ENCODE measurements around the gene COG5. TPM values are rescaled to one million over a fixed set of nuclear protein-coding genes. Genes with fewer than 3 reads are reported as not detected.
"Not testable (repeated sequence)": the region's sequence is repeated elsewhere in the genome, so short reads cannot be mapped to it uniquely, and the experiment has no call there.

Gene COG5
- total RNA-seq, 6 experiments from 2014 or later: 13.9 to 21.3 (median 15.5) TPM

DNA sequence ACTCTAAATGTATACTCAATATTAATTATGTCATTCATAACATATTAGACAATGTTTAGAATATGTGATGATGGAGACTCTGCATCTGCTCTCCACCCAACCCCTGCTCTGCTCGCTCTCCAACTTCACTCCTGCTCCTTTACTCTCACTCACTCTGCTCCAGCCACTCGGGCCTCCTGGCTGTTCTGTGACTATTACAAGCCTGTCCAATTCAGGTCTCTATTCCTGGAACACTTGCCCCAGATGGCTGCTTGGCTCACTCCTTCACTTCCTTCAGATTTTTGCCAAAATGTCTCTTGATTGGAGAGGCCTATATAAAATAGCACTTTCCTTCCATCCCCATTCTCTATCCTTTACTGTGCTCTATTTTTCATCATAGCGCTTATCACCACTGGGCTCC is 310.1 kb downstream of the COG5 start:
- 90% methylated on average over 3 of the region's 3 CpGs for WGBS (ENCODE audit: insufficient coverage, low coverage, low lambda C conversion rate, missing lambda C conversion rate)
- H3K4me3 ChIP-seq: no peak overlapping the region
- no peaks in the 10 kb centered on the region for H3K9me3 ChIP-seq
- no peaks in the 10 kb centered on the region for H3K36me3 ChIP-seq
- H3K27me3 ChIP-seq: no peaks in the 10 kb centered on the region
- ATAC-seq (no peak), DNase-seq (no peak)
- TF ChIP-seq, protein P1, sequence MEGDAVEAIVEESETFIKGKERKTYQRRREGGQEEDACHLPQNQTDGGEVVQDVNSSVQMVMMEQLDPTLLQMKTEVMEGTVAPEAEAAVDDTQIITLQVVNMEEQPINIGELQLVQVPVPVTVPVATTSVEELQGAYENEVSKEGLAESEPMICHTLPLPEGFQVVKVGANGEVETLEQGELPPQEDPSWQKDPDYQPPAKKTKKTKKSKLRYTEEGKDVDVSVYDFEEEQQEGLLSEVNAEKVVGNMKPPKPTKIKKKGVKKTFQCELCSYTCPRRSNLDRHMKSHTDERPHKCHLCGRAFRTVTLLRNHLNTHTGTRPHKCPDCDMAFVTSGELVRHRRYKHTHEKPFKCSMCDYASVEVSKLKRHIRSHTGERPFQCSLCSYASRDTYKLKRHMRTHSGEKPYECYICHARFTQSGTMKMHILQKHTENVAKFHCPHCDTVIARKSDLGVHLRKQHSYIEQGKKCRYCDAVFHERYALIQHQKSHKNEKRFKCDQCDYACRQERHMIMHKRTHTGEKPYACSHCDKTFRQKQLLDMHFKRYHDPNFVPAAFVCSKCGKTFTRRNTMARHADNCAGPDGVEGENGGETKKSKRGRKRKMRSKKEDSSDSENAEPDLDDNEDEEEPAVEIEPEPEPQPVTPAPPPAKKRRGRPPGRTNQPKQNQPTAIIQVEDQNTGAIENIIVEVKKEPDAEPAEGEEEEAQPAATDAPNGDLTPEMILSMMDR (IDR thresholded peaks at IDR 0.05): no peak
- TF ChIP-seq POLR2A (IDR thresholded peaks at IDR 0.05): no peak
- intact Hi-C loops (cut with DNase I): no loop called here
- no peaks in the 10 kb centered on the region for H3K4me1 ChIP-seq
- H3K27ac ChIP-seq: no peak overlapping the region

DNA sequence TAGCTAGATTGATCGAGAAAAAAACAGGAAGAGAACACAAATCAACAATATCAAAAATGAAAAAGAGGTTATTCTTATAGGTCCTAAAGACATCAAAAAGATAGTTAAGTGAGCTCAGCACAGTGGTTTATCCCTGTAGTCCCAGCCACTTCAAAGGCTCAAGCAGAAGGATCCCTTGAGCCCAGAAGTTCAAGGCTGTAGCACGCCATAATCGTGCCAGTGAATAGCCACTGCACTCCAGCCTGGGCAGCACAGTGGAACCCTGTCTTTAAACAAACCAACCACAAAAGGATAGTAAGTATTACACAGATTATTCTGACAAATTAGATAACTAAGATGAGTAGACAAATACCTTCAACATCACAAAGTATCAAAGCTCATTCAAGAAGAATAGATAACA is 311.8 kb downstream of the COG5 start:
- Histone ChIP-seq H3K27ac (no peak overlapping the region), H3K9me3 (no peaks in the 10 kb centered on the region), H3K4me1 (no peaks in the 10 kb centered on the region), H3K36me3 (no peaks in the 10 kb centered on the region), H3K4me3 (no peak overlapping the region), H3K27me3 (no peaks in the 10 kb centered on the region)
- intact Hi-C loops (cut with DNase I): no loop called here
- no peak for TF ChIP-seq POLR2A (IDR thresholded peaks at IDR 0.05)
- TF ChIP-seq, protein P1 (IDR thresholded peaks at IDR 0.05): no peak
- ATAC-seq (no peak), DNase-seq (no peak)
- WGBS (ENCODE audit: insufficient coverage, low coverage, low lambda C conversion rate, missing lambda C conversion rate): 93% methylated on average over 3 of the region's 3 CpGs

DNA sequence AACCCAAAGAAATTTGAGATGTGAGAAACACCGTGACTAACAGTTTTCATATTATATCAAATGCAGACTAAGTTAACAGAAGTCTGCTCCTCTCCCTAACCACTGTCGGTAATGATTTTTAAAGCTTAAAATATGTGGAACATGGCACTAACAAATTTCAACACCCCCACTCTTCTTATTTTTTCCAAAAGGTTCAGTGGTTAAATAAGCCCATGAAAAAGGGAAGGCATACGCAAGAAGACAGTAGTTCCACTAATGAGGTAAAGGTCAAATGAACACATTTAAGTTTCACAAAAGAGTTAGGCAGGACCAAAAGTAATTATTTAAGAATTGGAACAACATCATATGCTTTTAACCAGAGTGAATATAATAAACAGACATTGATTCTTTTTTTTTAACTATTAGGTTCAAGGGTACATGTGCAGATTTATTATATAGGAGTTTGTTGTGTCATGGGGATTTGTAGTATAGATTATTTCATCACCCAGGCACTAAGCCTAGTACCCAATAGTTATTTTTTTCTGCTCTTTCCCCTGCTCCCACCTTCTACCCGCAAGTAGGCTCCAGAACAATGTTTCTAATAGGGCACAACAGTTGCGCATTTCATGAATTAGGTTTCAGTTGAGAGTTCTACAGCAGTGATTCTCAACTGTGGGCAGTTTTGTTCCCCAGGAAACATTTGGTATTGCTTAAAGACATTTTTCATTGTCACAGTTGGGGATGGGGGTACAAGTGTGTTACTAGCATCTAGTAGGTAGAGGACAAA is 315.0 kb downstream of the COG5 start:
- no peak for TF ChIP-seq POLR2A (IDR thresholded peaks at IDR 0.05)
- TF ChIP-seq, protein P1 (IDR thresholded peaks at IDR 0.05): no peak
- Histone ChIP-seq H3K27me3 (no peaks in the 10 kb centered on the region), H3K27ac (no peak overlapping the region), H3K4me3 (no peak overlapping the region), H3K36me3 (no peaks in the 10 kb centered on the region), H3K9me3 (no peaks in the 10 kb centered on the region), H3K4me1 (no peaks in the 10 kb centered on the region)
- WGBS (ENCODE audit: insufficient coverage, low coverage, low lambda C conversion rate, missing lambda C conversion rate): 99% methylated on average over 5 of the region's 5 CpGs
- DNase-seq (no peak), ATAC-seq (no peak)
- intact Hi-C loops (cut with DNase I): no loop called here

DNA sequence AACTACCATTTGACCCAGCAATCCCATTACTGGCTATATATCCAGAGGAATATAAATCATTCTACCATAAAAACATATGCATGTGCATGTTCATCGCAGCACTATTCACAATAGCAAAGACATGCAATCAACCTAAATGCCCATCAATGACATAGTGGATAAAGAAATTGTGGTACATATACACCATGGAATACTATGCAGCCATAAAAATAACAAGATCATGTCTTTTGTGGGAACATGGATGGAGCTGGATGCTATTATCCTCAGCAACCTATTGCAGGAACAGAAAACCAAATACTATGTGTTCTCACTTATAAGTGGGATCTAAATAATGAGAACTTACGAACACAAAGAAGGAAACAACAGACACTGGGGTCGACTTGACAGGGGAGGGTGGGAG is 316.9 kb downstream of the COG5 start:
- H3K9me3 ChIP-seq; intact Hi-C loops (cut with DNase I); H3K27ac ChIP-seq; H3K36me3 ChIP-seq; H3K4me1 ChIP-seq; H3K4me3 ChIP-seq; H3K27me3 ChIP-seq; ATAC-seq; DNase-seq: not testable (repeated sequence)
- 100% methylated on average over 3 of the region's 3 CpGs for WGBS (ENCODE audit: insufficient coverage, low coverage, low lambda C conversion rate, missing lambda C conversion rate)

DNA sequence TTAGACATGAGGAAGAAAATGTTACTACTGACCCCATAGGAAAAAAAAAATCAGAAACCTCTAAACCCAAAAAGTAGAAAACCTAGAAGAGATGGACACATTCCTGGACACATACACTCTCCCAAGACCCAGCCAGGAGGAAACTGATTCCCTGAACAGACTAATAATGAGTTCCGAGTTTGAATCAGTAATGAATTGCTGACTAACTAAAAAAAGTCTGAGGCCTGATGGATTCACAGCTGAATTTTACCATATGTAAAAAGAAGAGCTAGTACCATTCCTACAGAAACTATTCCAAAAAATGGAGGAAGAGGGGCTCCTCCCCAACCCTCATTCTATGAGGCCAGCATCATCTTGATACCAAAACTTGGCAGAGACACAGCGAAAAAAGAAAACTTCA is 319.1 kb downstream of the COG5 start:
- DNase-seq (no peak), ATAC-seq (no peak)
- intact Hi-C loops (cut with DNase I): no loop called here
- 89% methylated on average over 2 of the region's 2 CpGs for WGBS (ENCODE audit: insufficient coverage, low coverage, low lambda C conversion rate, missing lambda C conversion rate)
- no peak for TF ChIP-seq POLR2A (IDR thresholded peaks at IDR 0.05)
- TF ChIP-seq, protein P1 (IDR thresholded peaks at IDR 0.05): no peak
- Histone ChIP-seq H3K4me3 (no peak overlapping the region), H3K4me1 (no peaks in the 10 kb centered on the region), H3K9me3 (no peaks in the 10 kb centered on the region), H3K36me3 (no peaks in the 10 kb centered on the region), H3K27me3 (no peaks in the 10 kb centered on the region), H3K27ac (no peak overlapping the region)

All from right lobe of liver (tissue), 6 donors.